Panc1 (cell line): Measurements from ENCODE around the gene NDUFAF2.

Experiments used
- CTCF ChIP-seq: fragments of 450-650 bp; IDR thresholded peaks from 2 replicates; pipeline ENCODE4 v1.5.1; 2017; ENCODE audit warnings: mild to moderate bottlenecking
- POLR2AphosphoS5 ChIP-seq: IDR thresholded peaks from 2 replicates; pipeline ENCODE4 v1.6.1; 2012; ENCODE audit warnings: mild to moderate bottlenecking, low read depth, low read length, moderate library complexity
- REST ChIP-seq, 2 experiments: IDR thresholded peaks; 2 replicates each; pipeline ENCODE4 v1.6.1; 2011 to 2012; ENCODE audit warnings: low read depth in 2 of 2, control low read depth in 1 of 2, low read length in 1 of 2, mild to moderate bottlenecking in 1 of 2, moderate library complexity in 1 of 2; ENCODE audit not compliant: insufficient read depth in 1 of 2
- SIN3A ChIP-seq: IDR thresholded peaks from 2 replicates; pipeline ENCODE4 v1.6.1; 2012; ENCODE audit warnings: low read depth, mild to moderate bottlenecking, low read length, moderate library complexity, borderline replicate concordance; ENCODE audit not compliant: insufficient read depth

- no peak for TF ChIP-seq CTCF
- TF ChIP-seq POLR2AphosphoS5: no peak
- no peak for TF ChIP-seq REST (IDR thresholded peaks at IDR 0.05; ENCODE audit: insufficient read depth in 1 of 2, low read depth in 2 of 2, low read length in 1 of 2)
- TF ChIP-seq SIN3A: no peak
These were observed 34.0 kb downstream of the NDUFAF2 start for GRCh38 chr5:60978968-60979367.
